Activated CD4-positive, alpha-beta T cell treated with anti-CD3 and anti-CD28 coated beads, Interleukin-2, amount 50 U/mL, for 48 hours (primary cell): ENCODE results near the gene LIPC.

Experiments used
- DNase-seq, 2 experiments: peaks; one replicate each; pipeline ENCODE4 v3.0.0-alpha.2; 2020

Gene LIPC

GRCh38 chr15:58562135-58562534 is 130.3 kb downstream of the LIPC start:
- no peak for DNase-seq

- no peak for DNase-seq
Measured at GRCh38 chr15:58564981-58565380, 133.2 kb downstream of the LIPC start.

- no peak for DNase-seq
Measured at GRCh38 chr15:58565619-58566018, 133.8 kb downstream of the LIPC start.

DNA sequence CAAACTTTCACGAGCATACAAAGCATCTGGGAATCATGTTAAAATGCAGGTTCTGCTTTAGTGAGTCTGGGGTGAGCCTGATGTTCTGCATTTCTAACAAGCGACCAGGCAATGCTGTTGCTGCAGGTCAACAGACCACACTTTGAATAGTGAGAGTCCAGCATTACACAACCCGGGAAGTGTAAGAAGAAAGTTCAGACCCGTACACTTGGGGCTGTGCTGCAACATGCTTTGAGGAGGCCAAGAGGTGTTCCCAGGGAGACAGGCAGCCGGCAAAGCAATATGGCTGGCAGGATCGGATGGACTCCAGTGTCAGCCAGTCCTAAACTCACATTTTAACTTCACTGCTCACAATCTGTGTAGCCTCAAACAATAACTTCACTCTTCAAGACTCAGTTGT is 134.2 kb downstream of the LIPC start:
- no peak for DNase-seq

DNA sequence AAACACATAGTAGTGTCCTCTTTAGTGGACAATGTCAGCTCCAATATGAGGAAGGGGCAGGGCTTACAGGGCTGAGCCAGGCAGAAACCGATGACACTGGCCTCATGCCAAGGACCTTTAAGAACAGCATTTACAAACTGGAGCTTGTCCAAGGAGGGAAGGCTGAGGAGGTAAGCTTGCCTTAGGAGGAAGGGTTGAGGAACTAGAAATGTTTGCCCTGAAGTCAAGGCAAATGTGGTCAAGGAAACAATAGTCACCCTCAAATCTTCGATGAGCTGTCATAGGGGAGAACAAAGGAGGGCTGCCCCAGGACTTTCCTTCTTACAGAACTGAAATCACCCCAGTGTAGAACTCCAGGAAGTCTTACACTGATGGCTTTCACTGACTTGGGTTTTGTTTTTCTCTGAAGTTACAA is 136.4 kb downstream of the LIPC start:
- no peak for DNase-seq

- DNase-seq = no peak
Measured at GRCh38 chr15:58569455-58569854, 137.7 kb downstream of the LIPC start.

DNA sequence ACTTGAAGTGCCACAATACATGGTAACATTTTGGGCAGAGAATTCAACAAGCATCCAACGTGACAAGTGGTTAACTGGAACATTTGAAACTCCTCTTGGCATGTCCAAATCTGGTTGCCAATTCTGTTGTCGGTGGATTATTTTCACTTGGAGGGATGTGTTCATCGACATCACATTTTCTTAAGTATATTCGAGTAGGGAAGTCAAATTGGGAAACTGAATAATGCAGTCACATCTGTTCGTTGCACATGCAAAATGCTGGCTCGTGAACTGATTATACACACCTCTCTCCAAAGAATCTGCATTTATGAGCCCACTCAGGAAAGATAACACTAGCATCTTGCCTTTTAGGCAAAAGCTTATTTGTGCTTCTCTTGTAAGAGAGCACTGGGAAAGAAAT is 139.7 kb downstream of the LIPC start:
- DNase-seq = no peak

DNA sequence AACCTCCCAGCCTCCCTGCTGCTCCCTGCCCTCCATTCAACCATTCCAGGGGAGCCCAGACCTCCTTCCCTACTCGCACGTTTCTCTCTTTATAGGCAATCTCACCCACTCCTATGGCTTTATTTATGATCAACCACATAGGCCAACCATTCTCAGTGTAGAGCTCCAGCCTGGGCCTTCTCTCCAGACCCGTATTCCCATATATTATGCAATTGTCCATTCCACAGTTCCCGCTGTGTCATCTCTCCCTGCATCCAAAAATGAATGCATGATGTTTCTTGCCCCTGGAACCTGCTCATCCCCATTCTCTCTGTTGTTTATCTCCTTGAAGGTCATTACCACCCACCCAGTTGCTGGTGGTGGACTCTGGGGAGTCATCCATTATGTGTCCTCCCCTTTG is 140.7 kb downstream of the LIPC start:
- no peak for DNase-seq

DNA sequence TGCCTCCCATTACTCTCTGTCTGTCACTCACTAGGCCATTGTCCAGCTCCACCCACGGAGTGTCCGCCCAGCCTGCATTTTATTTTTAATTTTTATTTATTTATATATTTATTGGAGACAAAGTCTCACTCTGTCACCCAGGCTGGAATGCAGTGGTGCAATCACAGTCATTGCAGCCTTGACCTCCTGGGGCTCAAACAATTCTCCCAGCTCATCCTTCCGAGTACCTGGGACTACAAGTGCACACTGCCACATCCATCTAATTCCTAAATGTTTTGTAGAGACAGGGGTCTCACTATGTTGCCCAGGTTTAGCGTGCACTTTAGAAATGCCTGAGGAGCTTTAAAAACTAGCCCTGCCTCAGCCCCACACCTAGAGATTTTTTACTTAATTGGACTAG is 141.5 kb downstream of the LIPC start:
- no peak for DNase-seq

DNA sequence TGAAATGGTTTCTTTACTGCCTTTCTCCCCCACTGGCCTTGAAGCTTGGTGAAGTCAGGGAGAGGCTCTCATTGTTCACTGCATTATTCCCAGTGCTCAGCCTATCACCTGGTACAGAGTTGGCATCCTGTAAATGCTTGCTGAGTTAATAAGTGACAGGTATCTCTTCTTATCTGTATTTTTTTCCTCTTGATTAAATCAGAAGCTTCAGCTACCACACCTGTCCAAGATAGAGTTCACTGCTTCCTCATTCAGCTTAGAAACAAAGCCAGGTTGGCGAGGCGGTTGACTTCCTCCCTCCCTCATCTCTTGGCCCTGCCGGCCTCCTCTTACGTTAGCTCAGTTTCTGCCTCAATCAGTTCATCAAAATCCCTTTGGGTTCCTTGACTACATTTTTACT is 142.8 kb downstream of the LIPC start:
- no peak for DNase-seq

- no peak for DNase-seq
Measured at GRCh38 chr15:58575045-58575786, 143.4 kb downstream of the LIPC start.

DNA sequence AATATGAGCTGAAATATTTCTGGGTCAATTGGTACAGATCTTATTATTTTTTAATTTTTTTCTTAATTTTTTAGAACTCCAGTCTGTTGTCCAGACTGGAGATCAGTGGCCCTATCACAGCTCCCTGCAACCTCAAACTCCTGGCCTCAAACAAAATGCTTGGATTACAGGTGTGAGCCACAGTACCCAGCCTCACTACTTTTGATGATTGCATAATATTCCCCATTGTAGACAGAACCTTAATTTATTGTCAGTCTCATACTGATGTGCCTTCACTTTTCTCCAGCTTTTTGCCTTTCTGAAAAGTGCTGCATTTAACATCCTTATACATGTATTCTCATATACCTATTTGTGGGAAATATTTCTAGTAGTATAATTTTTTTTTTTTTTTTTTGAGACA is 144.9 kb downstream of the LIPC start:
- no peak for DNase-seq

DNA sequence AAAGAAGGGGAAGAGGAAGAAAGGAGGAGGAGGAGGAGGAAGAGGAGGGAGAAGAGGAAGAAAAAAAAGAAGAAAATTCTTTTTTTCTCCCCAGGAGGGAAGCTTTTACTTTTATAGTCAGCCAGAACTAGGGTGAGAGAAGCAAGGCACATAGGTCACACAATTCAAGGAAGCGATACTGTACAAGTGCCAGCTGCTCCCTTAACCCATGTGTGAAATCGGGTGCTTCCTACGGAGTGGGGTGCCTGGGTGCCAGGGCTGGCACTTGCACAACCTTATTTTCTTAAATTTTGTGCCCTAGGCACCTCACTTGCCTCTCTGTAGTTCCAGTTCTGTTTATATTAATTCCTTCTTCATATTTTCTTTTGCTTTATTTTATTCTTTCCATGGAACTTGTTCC is 150.4 kb downstream of the LIPC start:
- no peak for DNase-seq

DNA sequence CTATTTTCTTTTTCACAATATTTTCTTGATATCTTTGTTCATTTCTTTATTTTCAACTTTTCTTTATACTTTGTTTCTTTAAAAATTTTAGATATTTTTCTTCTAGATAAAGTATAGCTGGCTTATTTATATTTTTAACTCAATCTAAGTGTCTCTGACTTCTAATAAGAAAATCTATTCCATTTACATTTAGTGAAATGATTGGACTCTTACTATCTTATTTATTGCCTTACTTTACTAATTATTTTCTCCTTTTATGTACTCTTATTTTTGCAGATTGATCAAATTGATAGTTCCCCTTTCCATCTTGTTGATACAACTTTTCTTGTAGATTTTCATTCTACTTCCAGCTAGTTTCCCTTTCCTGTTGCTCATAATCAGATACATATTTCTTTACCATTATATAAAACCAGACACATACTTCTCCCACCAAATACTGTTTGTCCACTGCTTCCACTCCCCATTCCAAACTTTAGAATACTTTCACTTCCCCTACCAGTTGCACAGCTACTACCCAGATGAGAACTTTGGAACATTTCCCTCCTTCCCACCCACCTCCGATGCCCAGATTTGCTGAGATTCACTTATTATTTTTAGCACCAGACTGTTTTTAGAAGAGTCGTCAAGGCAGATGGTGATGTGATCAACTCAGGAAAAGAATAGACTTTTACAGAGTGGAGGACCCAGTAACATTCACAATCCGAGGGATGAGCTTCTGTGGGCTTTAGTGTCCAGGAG is 151.5 kb downstream of the LIPC start:
- no peak for DNase-seq

DNA sequence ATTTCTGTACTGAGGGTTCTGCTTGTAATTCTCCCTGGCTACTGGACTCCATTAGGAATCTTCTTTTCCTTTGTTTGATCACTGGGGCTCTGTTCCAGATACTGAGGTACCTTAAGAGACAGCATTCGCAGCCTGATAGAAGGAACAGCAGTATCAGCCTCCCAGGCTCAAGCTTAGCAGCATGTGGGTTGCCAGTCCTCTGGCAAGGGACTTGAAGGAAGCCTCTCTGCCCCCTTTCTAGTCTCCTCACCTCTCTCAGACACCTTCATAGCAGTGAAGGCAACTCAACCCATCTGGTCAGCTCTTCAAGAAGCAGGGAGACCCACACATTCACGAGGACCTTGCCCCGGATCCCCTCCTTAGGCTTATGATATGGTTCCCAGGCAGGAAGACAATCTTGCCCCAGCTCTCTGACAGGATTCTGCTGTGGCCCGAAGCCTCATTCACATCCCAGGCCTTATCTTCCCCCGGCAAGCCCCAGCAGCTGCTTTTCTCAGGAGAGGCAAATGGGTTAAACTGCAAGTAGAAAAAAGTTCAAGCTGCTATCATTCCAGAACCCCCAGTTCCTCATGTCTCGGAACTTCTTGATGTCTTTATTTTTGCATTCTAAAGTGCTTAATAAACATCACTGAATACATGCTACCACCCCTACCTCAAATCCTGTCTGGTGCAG is 153.1 kb downstream of the LIPC start:
- no peak for DNase-seq

GRCh38 chr15:58585693-58586443 is 154.1 kb downstream of the LIPC start:
- no peak for DNase-seq

GRCh38 chr15:58587486-58587885 is 155.7 kb downstream of the LIPC start:
- no peak for DNase-seq

DNA sequence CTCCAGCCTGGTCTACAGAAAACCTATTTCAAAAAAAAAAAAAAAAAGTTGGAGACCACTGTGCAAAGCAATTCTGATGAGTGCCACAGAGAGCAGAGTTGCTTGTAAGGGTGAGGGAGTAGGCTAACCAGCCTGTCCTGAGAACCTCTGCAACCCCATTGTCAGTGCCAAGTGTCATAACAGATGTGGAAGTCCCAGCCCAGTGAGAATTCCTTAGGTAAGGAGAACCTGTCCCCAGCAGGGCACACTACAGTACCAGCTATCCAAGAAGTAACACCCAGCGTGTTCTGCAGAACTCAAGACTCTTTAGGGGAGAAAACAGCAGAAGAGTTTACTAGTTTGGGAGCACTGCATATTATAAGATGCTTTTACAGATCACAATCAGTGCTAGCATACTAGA is 156.3 kb downstream of the LIPC start:
- no peak for DNase-seq

- no peak for DNase-seq
Measured at GRCh38 chr15:58589047-58589446, 157.3 kb downstream of the LIPC start.

GRCh38 chr15:58590236-58590635 is 158.4 kb downstream of the LIPC start:
- DNase-seq = no peak

DNA sequence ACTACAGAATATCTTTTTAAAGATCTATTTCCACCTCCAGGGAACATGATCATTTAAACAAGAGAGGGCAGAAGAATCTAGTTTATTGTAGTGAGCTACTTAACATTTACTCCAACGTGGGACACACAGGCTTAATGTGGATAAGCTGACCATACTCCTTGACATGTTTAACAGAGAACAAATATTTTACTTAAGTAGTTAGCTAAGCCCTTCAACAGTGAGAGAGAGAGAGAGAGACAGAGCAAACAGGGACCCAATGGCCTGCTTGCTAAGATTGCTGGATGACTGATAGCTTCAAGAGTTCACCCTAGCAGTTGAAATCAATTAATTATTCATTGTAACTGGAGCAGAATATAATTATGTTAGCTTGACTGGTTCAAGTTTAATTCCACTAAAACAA is 159.1 kb downstream of the LIPC start:
- DNase-seq = no peak

GRCh38 chr15:58593870-58594269 is 162.1 kb downstream of the LIPC start:
- no peak for DNase-seq

DNA sequence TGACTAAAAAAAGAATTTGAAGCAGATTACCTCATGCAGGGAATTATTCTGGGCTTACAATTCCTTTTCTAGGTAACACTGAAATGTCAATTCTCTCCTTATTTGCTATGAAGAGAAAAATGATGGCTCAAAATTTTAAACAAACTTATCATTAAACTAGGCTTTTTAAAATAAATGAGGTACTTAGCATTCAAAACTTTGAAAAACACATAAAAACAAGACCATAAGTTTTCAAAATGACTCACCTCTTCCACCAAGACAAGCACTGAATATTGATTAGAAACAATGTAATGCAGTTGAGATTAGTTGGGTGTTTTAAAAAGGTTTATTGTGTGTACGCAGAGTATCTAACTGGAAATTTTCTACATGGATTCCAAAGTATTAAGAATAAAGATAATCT is 163.1 kb downstream of the LIPC start:
- DNase-seq = no peak
